H1 (cell line): Measurements from ENCODE around the gene SLC19A3. TPM values are rescaled to one million over a fixed set of nuclear protein-coding genes. Genes with fewer than 3 reads are reported as not detected.

ENCODE experiments used
- CTCF ChIA-PET: fragments of 300-600 bp; sonication (Branson Sonifier 250); formaldehyde crosslinking; loops from one replicate; lab custom pipeline; 2021; ENCODE audit not compliant: partially characterized antibody; lab: Charles Lee
- POLR2A ChIA-PET: fragments of 300-600 bp; sonication (Branson Sonifier 250); formaldehyde crosslinking; loops from one replicate; lab custom pipeline; 2021; ENCODE audit warnings: inconsistent platforms; ENCODE audit not compliant: partially characterized antibody; lab: Charles Lee
- DNase-seq, 2 experiments: peaks; one replicate each; pipeline versions ENCODE4 v3.0.0 to v3.0.0-alpha.2; 2010 to 2022; ENCODE audit warnings: low spot score in 2 of 2, low read depth in 1 of 2, mixed read lengths in 1 of 2
- FAIRE-seq: peaks from 2 replicates; lab custom pipeline; 2011; peaks lifted over from hg19 to GRCh38; lab: Jason Lieb, UNC
- H2AFZ ChIP-seq: 2 replicates; pipeline ENCODE4 v1.8.1; 2012; ENCODE audit warnings: low read length, inconsistent platforms
- H2AK5ac ChIP-seq: 2 replicates; pipeline ENCODE4 v1.6.1; 2013; ENCODE audit warnings: low read depth, low read length
- H2BK120ac ChIP-seq: replicated peaks from 2 replicates; pipeline ENCODE3; 2013; ENCODE audit warnings: low read depth, low read length, inconsistent platforms
- H2BK12ac ChIP-seq: 2 replicates; pipeline ENCODE4 v1.6.1; 2013; ENCODE audit warnings: low read depth, low read length
- H2BK15ac ChIP-seq: 2 replicates; pipeline ENCODE4 v1.6.1; 2013; ENCODE audit warnings: low read length
- H2BK20ac ChIP-seq: 2 replicates; pipeline ENCODE4 v1.6.1; 2013; ENCODE audit warnings: low read length
- H2BK5ac ChIP-seq: 2 replicates; pipeline ENCODE4 v1.6.1; 2013; ENCODE audit warnings: low read depth, low read length
- H3K14ac ChIP-seq: 2 replicates; pipeline ENCODE4 v1.6.1; 2013; ENCODE audit warnings: inconsistent platforms; ENCODE audit not compliant: insufficient read length
- H3K18ac ChIP-seq: 2 replicates; pipeline ENCODE4 v1.6.1; 2013; ENCODE audit warnings: low read length; ENCODE audit errors: extremely low read depth
- H3K23ac ChIP-seq: 2 replicates; pipeline ENCODE4 v1.6.1; 2013; ENCODE audit warnings: inconsistent platforms; ENCODE audit not compliant: insufficient read length
- H3K23me2 ChIP-seq: 2 replicates; pipeline ENCODE4 v1.6.1; 2013; ENCODE audit warnings: low read depth, low read length
- H3K27ac ChIP-seq: 2 replicates; pipeline ENCODE4 v1.6.1; 2011; ENCODE audit warnings: low read depth, low read length, inconsistent platforms
- H3K27me3 ChIP-seq, 4 experiments: replicated peaks in 1 of 4; 1 replicate in 1 of 4; 2 replicates in 3 of 4; pipeline versions ENCODE4 v1.6.1 to v1.8.1; 2011 to 2013; ENCODE audit warnings: low read length in 3 of 4, mild to moderate bottlenecking in 3 of 4, inconsistent platforms in 2 of 4, mixed read lengths in 2 of 4, moderate library complexity in 1 of 4; ENCODE audit not compliant: control insufficient read depth in 3 of 4, insufficient read depth in 3 of 4; ENCODE audit errors: extremely low read depth in 1 of 4
- H3K36me3 ChIP-seq, 4 experiments: 2 replicates each; pipeline versions ENCODE4 v1.6.1 to v1.8.1; 2011 to 2013; ENCODE audit warnings: mild to moderate bottlenecking in 4 of 4, low read length in 3 of 4, moderate library complexity in 2 of 4, control low read depth in 1 of 4, inconsistent platforms in 1 of 4; ENCODE audit not compliant: insufficient read depth in 4 of 4, control insufficient read depth in 2 of 4
- H3K4ac ChIP-seq: replicated peaks from 2 replicates; pipeline ENCODE3; 2013; ENCODE audit warnings: low read length, low read depth, mixed read lengths, inconsistent platforms; ENCODE audit not compliant: insufficient read length
- H3K4me1 ChIP-seq, 4 experiments: replicated peaks in 1 of 4; 1 replicate in 1 of 4; 2 replicates in 3 of 4; pipeline versions ENCODE4 v1.6.1 to v1.8.1; 2011 to 2013; ENCODE audit warnings: low read length in 3 of 4, inconsistent platforms in 2 of 4, mixed read lengths in 1 of 4; ENCODE audit not compliant: insufficient read depth in 4 of 4, control insufficient read depth in 3 of 4
- H3K4me2 ChIP-seq, 2 experiments: 2 replicates each; pipeline versions ENCODE4 v1.6.1 to v1.8.1; 2011 to 2013; ENCODE audit warnings: low read depth in 2 of 2, low read length in 2 of 2, control low read depth in 1 of 2, inconsistent platforms in 1 of 2, mild to moderate bottlenecking in 1 of 2; ENCODE audit not compliant: insufficient read depth in 1 of 2
- H3K4me3 ChIP-seq, 4 experiments: fragments of 200-600, 300-600 bp in 1 of 4; sonication (generic), shearing (Covaris generic), sonication (Bioruptor Twin) in 1 of 4; 2 replicates each; pipeline versions ENCODE4 v1.5.1 to v1.8.1; 2011 to 2016; ENCODE audit warnings: low read length in 4 of 4, low read depth in 3 of 4, control low read depth in 2 of 4, inconsistent platforms in 2 of 4, mild to moderate bottlenecking in 2 of 4, mixed read lengths in 1 of 4, moderate library complexity in 1 of 4; ENCODE audit not compliant: insufficient read depth in 2 of 4; ENCODE audit errors: extremely low read depth in 1 of 4
- H3K56ac ChIP-seq: replicated peaks from 2 replicates; pipeline ENCODE3; 2013; ENCODE audit warnings: low read depth, mild to moderate bottlenecking, mixed read lengths, low read length, inconsistent platforms; ENCODE audit not compliant: insufficient read length
- H3K79me1 ChIP-seq: 2 replicates; pipeline ENCODE4 v1.6.1; 2013; ENCODE audit warnings: low read depth, low read length, control low read depth
- H3K79me2 ChIP-seq, 2 experiments: 2 replicates each; pipeline versions ENCODE4 v1.6.1 to v1.8.1; 2012 to 2013; ENCODE audit warnings: low read length in 2 of 2, mild to moderate bottlenecking in 2 of 2, inconsistent platforms in 1 of 2; ENCODE audit not compliant: insufficient read depth in 2 of 2, control insufficient read depth in 1 of 2
- H3K9ac ChIP-seq, 4 experiments: replicated peaks in 1 of 4; 1 replicate in 1 of 4; 2 replicates in 3 of 4; pipeline versions ENCODE4 v1.6.1 to v1.8.1; 2011 to 2013; ENCODE audit warnings: low read depth in 3 of 4, low read length in 3 of 4, control low read depth in 2 of 4, mild to moderate bottlenecking in 2 of 4, moderate library complexity in 2 of 4, inconsistent platforms in 1 of 4; ENCODE audit errors: extremely low read depth in 1 of 4
- H3K9me3 ChIP-seq, 2 experiments: 2 replicates each; pipeline versions ENCODE4 v1.6.1 to v1.8.1; 2012 to 2013; ENCODE audit warnings: mild to moderate bottlenecking in 2 of 2, moderate library complexity in 2 of 2, control low read depth in 1 of 2, inconsistent platforms in 1 of 2, low read depth in 1 of 2, low read length in 1 of 2, mixed read lengths in 1 of 2; ENCODE audit not compliant: insufficient read depth in 2 of 2
- H4K20me1 ChIP-seq, 2 experiments: replicated peaks in 1 of 2; 2 replicates each; pipeline versions ENCODE3 to v1.8.1; 2011 to 2013; ENCODE audit warnings: inconsistent platforms in 2 of 2, low read length in 2 of 2, mild to moderate bottlenecking in 1 of 2; ENCODE audit not compliant: insufficient read depth in 2 of 2, control insufficient read depth in 1 of 2
- H4K5ac ChIP-seq: 2 replicates; pipeline ENCODE4 v1.6.1; 2013; ENCODE audit warnings: low read length, low read depth, mixed read lengths, inconsistent platforms; ENCODE audit not compliant: insufficient read length
- H4K8ac ChIP-seq: 2 replicates; pipeline ENCODE4 v1.8.0; 2013; ENCODE audit warnings: mild to moderate bottlenecking, moderate library complexity, low read length, inconsistent platforms; ENCODE audit not compliant: insufficient read depth; ENCODE audit errors: extremely low read depth
- H4K91ac ChIP-seq: replicated peaks from 2 replicates; pipeline ENCODE3; 2013; ENCODE audit warnings: low read length, mixed read lengths, inconsistent platforms; ENCODE audit not compliant: insufficient read length
- EGR1 ChIP-seq: IDR thresholded peaks from 2 replicates; pipeline ENCODE4 v1.6.1; 2011; ENCODE audit warnings: low read depth, low read length, borderline replicate concordance
- JUND ChIP-seq: IDR thresholded peaks from 2 replicates; pipeline ENCODE4 v1.6.1; 2011; ENCODE audit warnings: mild to moderate bottlenecking, improper control_type of control experiment, low read length
- KDM4A ChIP-seq: IDR thresholded peaks from one replicate; pipeline ENCODE4 v1.7.1; 2012; ENCODE audit warnings: low read depth, mild to moderate bottlenecking, moderate library complexity, low read length, inconsistent platforms; ENCODE audit not compliant: severe bottlenecking
- KDM5A ChIP-seq: fragments of 200-600 bp; IDR thresholded peaks from 2 replicates; pipeline ENCODE4 v1.7.1; 2012; ENCODE audit warnings: mild to moderate bottlenecking, low read length, inconsistent platforms, mixed read lengths
- MAFK ChIP-seq: IDR thresholded peaks from 2 replicates; pipeline ENCODE4 v1.6.1; 2012; ENCODE audit warnings: low read depth, mild to moderate bottlenecking, improper control_type of control experiment, low read length
- POLR2AphosphoS5 ChIP-seq: IDR thresholded peaks from 2 replicates; pipeline ENCODE4 v1.6.1; 2011; ENCODE audit warnings: low read depth, low read length
- RAD21 ChIP-seq, 2 experiments: IDR thresholded peaks in 1 of 2; conservative IDR thresholded peaks in 1 of 2; 2 replicates each; pipeline ENCODE4 v1.6.1; 2011; ENCODE audit warnings: low read depth in 2 of 2, low read length in 2 of 2, improper control_type of control experiment in 1 of 2, inconsistent platforms in 1 of 2, mild to moderate bottlenecking in 1 of 2, moderate library complexity in 1 of 2
- SUZ12 ChIP-seq: fragments of 200-600 bp; sonication (generic); IDR thresholded peaks from 2 replicates; pipeline ENCODE4 v1.6.1; 2012; ENCODE audit warnings: mild to moderate bottlenecking, inconsistent platforms, low read length, moderate library complexity, mixed read lengths
- TEAD4 ChIP-seq: IDR thresholded peaks from 2 replicates; pipeline ENCODE4 v1.6.1; 2012; ENCODE audit warnings: low read depth, low read length, inconsistent platforms, mixed read lengths
- WGBS, 2 experiments: shearing (Covaris generic) in 1 of 2; methylation state at CpG; one replicate each; pipeline versions ENCODE4 v1.1.6 to v1.1.7; 2013 to 2015; ENCODE audit warnings: low lambda C conversion rate in 2 of 2, mixed read lengths in 2 of 2, inconsistent platforms in 1 of 2, low coverage in 1 of 2, missing lambda C conversion rate in 1 of 2; ENCODE audit not compliant: insufficient replicate concordance in 2 of 2, insufficient coverage in 1 of 2, insufficient read length in 1 of 2; ENCODE audit errors: extremely low coverage in 1 of 2, missing lambda C conversion rate in 1 of 2; 5-methylcytosine and 5-hydroxymethylcytosine counted together
- polyA plus RNA-seq, 7 experiments: library from polyadenylated mRNA; depleted of rRNA in 3 of 7; stranded (reverse) in 5 of 7; unstranded in 2 of 7; fragments of >200 nt in 5 of 7; fragments of 200-250 nt in 2 of 7; gene quantifications; 1 replicate in 5 of 7; 2 replicates in 1 of 7; 4 replicates in 1 of 7; pipeline versions ENCODE4 v1.2.1 to v1.2.3, GENCODE V29; 2011 to 2013; ENCODE audit warnings: missing spikeins in 2 of 7, mixed read lengths in 2 of 7
- total RNA-seq: library from RNA; stranded (reverse); fragmentation: NEBNext Ultra II Directional; extraction: Animal tissue kit (Norgen Biotek cat#: 25700); gene quantifications from 2 replicates; pipeline ENCODE4 v1.2.1, GENCODE V29; 2021
- TF ChIP-seq, protein P1 (sequence below): IDR thresholded peaks from 2 replicates; pipeline ENCODE4 v1.6.1; 2012; ENCODE audit warnings: inconsistent platforms
- TF ChIP-seq, protein P2 (sequence below), 3 experiments: IDR thresholded peaks; 1 replicate in 2 of 3; 2 replicates in 1 of 3; pipeline versions ENCODE4 v1.5.1 to v1.6.1; 2011; ENCODE audit warnings: low read length in 3 of 3, mild to moderate bottlenecking in 3 of 3, inconsistent platforms in 2 of 3, low read depth in 1 of 3, moderate library complexity in 1 of 3; ENCODE audit not compliant: insufficient read depth in 1 of 3; ENCODE audit errors: control extremely low read depth in 1 of 3

The SLC19A3 gene
- total and polyA plus RNA-seq, 2 of the 8 experiments (the other 6 are each of a cell fraction or from before 2014, with no cell fraction given), result 7.0 to 9.8 TPM

DNA sequence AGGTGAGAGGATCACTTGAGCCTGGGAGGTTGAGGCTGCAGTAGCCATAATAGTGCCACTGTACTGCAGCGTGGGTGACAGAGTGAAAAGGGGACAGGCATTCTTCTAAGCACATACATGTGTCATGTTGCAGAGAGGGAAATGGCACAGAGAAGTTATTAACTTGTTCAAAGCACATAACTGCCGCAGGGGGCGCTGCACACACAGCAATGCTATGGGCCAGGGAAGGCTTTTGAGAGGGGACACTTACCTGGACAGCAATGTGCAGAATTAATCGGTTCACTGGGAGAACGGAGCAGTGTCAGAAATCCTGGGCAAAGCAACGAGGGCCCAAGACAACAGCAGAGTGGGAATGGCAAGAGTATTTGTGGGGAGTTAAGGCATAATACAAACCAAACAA lies 30.3 kb upstream of the SLC19A3 start:
- Histone ChIP-seq H3K9ac (no peak overlapping the region), H2BK20ac (no peak overlapping the region), H3K23ac (no peak overlapping the region), H2BK120ac (no peak overlapping the region), H3K27ac (no peak overlapping the region), H4K8ac (no peak overlapping the region), H3K4me3 (no peak overlapping the region), H3K9me3 (no peaks in the 10 kb centered on the region), H3K4me2 (no peak overlapping the region), H2BK5ac (no peak overlapping the region), H3K18ac (no peak overlapping the region; the same call in 1 of the 2 replicates), H3K27me3 (no peaks in the 10 kb centered on the region), H3K4ac (no peak overlapping the region), H2BK15ac (no peak overlapping the region), H2BK12ac (0 out of 2 replicates have a peak overlapping the region, but pooled peaks have one; percentile 43), H3K23me2 (no peaks in the 10 kb centered on the region), H2AFZ (no peak overlapping the region), H3K79me2 (no peaks in the 10 kb centered on the region), H2AK5ac (no peak overlapping the region), H3K79me1 (no peaks in the 10 kb centered on the region), H4K5ac (no peak overlapping the region), H3K36me3 (no peaks in the 10 kb centered on the region), H3K14ac (no peak overlapping the region), H3K4me1 (peaks cover 0 to 3% (median under 1%) of the 10 kb centered on the region in 4 experiments; a peak in 1 of 7 replicates), H4K91ac (no peak overlapping the region), H3K56ac (no peak overlapping the region), H4K20me1 (no peaks in the 10 kb centered on the region)
- POLR2A ChIA-PET, result no interaction called here
- FAIRE-seq (peak; percentile 55), DNase-seq (peak in 1 of 2 experiments; percentile 82)
- no peak for TF ChIP-seq KDM4A
- TF ChIP-seq, protein P1, sequence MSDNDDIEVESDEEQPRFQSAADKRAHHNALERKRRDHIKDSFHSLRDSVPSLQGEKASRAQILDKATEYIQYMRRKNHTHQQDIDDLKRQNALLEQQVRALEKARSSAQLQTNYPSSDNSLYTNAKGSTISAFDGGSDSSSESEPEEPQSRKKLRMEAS, result no peak
- no peak for TF ChIP-seq KDM5A
- peak; percentile 67 to 70 for TF ChIP-seq RAD21 (IDR thresholded peaks at IDR 0.05 in 1 of 2, conservative IDR thresholded peaks at IDR 0.05 in 1 of 2; ENCODE audit: low read depth in 2 of 2, low read length in 2 of 2)
- TF ChIP-seq EGR1, result no peak
- TF ChIP-seq JUND, result no peak
- TF ChIP-seq, protein P2, sequence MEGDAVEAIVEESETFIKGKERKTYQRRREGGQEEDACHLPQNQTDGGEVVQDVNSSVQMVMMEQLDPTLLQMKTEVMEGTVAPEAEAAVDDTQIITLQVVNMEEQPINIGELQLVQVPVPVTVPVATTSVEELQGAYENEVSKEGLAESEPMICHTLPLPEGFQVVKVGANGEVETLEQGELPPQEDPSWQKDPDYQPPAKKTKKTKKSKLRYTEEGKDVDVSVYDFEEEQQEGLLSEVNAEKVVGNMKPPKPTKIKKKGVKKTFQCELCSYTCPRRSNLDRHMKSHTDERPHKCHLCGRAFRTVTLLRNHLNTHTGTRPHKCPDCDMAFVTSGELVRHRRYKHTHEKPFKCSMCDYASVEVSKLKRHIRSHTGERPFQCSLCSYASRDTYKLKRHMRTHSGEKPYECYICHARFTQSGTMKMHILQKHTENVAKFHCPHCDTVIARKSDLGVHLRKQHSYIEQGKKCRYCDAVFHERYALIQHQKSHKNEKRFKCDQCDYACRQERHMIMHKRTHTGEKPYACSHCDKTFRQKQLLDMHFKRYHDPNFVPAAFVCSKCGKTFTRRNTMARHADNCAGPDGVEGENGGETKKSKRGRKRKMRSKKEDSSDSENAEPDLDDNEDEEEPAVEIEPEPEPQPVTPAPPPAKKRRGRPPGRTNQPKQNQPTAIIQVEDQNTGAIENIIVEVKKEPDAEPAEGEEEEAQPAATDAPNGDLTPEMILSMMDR (IDR thresholded peaks at IDR 0.05; ENCODE audit: control extremely low read depth in 1 of 3, insufficient read depth in 1 of 3, low read depth in 1 of 3, low read length in 3 of 3), result peak; percentile 72 to 89 (median 77)
- no peak for TF ChIP-seq POLR2AphosphoS5
- TF ChIP-seq SUZ12, result no peak
- peak; percentile 94 for TF ChIP-seq TEAD4
- TF ChIP-seq MAFK, result no peak
- CTCF ChIA-PET, result interaction anchor here (0.7 to 3.1 kb wide), 7 partner anchors 8 to 607 kb away, joined by 3 to 11 read pairs (median 4); no protein-coding TSS in a partner anchor
- WGBS, 2 experiments, result 31% methylated on average over 6 of the region's 6 CpGs; no CpG with 5 or more reads in 1 of the 2 experiments
